NT2/D1 (cell line): Measurements from ENCODE around the gene OSER1.
"Not testable (repeated sequence)": the region's sequence is repeated elsewhere in the genome, so short reads cannot be mapped to it uniquely, and the experiment has no call there.

Source experiments
- DNase-seq: peaks from one replicate; pipeline ENCODE4 v3.0.0-alpha.2; 2011; ENCODE audit warnings: low read depth, low spot score
- H3K27me3 ChIP-seq: 2 replicates; pipeline ENCODE4 v1.6.0; 2011; ENCODE audit warnings: mild to moderate bottlenecking; ENCODE audit not compliant: insufficient read length, insufficient read depth
- H3K36me3 ChIP-seq: 2 replicates; pipeline ENCODE4 v1.6.1; 2011; ENCODE audit warnings: mild to moderate bottlenecking, low read length, mixed read lengths; ENCODE audit not compliant: insufficient read depth, insufficient read length
- H3K4me1 ChIP-seq: 2 replicates; pipeline ENCODE4 v1.5.1; 2011; ENCODE audit not compliant: insufficient read depth, insufficient read length
- H3K4me3 ChIP-seq: 2 replicates; pipeline ENCODE4 v1.5.1; 2011; ENCODE audit warnings: low read depth; ENCODE audit not compliant: insufficient read length
- H3K9ac ChIP-seq: 2 replicates; pipeline ENCODE4 v1.6.0; 2011; ENCODE audit warnings: low read depth; ENCODE audit not compliant: insufficient read length
- H3K9me3 ChIP-seq: 2 replicates; pipeline ENCODE4 v1.5.1; 2011; ENCODE audit warnings: mild to moderate bottlenecking, low read length; ENCODE audit not compliant: insufficient read depth
- SUZ12 ChIP-seq: IDR thresholded peaks from 2 replicates; pipeline ENCODE4 v1.6.1; 2011; ENCODE audit not compliant: insufficient read length, insufficient read depth; ENCODE audit errors: extremely low read depth
- YY1 ChIP-seq: IDR thresholded peaks from 2 replicates; pipeline ENCODE4 v1.6.1; 2011; ENCODE audit not compliant: insufficient read length, insufficient read depth
- ZNF274 ChIP-seq: IDR thresholded peaks from 2 replicates; pipeline ENCODE4 v1.6.1; 2011; ENCODE audit warnings: mild to moderate bottlenecking, low read depth, low read length

The OSER1 gene

DNA sequence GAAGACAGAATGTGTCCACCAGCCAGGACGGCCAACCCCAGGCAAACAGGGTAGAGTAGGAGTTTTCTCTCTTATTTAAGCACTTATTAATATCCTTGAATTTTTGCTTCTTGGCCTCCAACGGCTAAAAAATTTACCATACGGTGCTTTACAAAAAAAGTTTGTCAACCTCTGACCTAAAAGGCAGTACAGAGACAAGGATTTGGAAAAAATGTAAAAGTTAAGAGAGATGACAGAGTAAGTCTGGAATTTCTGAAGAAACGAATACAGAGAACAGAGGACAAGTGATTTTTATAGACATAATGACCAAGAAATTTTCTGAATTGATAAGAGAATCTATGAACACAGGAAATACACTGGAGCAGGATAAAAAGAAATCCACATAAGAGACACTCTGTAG, 10.2 kb downstream of the OSER1 start:
- TF ChIP-seq YY1 (no peak), ZNF274 (no peak), SUZ12 (no peak)
- peaks cover 83% of the 10 kb centered on the region for H3K36me3 ChIP-seq
- H3K27me3 ChIP-seq = no peaks in the 10 kb centered on the region
- H3K4me3 ChIP-seq = no peak overlapping the region
- H3K9ac ChIP-seq = no peak overlapping the region
- no peak for DNase-seq
- no peaks in the 10 kb centered on the region for H3K4me1 ChIP-seq
- no peaks in the 10 kb centered on the region for H3K9me3 ChIP-seq

DNA sequence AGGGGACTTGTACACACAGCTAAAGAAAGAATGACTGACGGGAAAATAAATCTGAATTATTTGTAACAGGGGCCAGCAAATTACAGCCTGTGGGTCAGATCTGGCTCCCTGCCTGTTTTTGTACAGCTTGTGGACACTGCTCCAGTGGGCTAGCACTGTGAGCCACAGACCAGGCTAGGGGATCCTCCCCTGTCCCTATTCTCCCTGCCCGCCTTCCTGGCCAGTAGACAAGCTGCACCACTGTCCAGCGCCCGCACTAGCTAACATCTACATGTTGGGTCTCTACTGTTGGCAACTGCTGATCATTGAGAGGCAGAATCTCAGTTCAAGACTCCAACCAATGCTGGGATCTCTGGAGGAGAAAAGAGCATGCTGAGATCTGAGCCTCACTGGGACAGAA, 10.7 kb downstream of the OSER1 start:
- no peak for TF ChIP-seq SUZ12
- TF ChIP-seq YY1 = no peak
- TF ChIP-seq ZNF274 = no peak
- H3K4me3 ChIP-seq = no peak overlapping the region

DNA sequence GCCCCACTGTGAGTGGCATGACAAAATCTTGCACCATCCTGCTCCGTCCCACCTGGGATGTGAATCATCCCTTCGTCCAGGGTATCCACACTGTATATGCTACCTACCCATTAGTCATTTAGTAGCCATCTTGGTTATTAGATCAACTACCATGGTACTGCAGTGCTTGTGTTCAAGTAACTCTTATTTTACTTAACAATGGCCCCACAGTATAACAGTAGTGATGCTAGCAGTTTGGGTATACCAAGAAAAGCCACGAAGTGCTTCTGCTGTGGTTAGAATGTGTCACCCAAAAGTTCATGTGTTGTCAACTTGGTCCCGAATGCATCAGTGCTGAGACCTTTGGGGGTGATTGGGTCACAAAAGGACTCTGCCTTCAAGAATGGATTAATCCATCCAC, 11.7 kb downstream of the OSER1 start:
- DNase-seq = no peak
- TF ChIP-seq SUZ12 (no peak), YY1 (no peak), ZNF274 (no peak)
- H3K27me3 ChIP-seq = no peaks in the 10 kb centered on the region
- no peak overlapping the region for H3K4me3 ChIP-seq
- H3K9me3 ChIP-seq = no peaks in the 10 kb centered on the region
- peaks cover 73% of the 10 kb centered on the region for H3K36me3 ChIP-seq
- no peaks in the 10 kb centered on the region for H3K4me1 ChIP-seq
- H3K9ac ChIP-seq = no peak overlapping the region

More for the DNA sequence above, 10.7 kb downstream of the OSER1 start:
- no peaks in the 10 kb centered on the region for H3K4me1 ChIP-seq
- no peak for DNase-seq
- no peaks in the 10 kb centered on the region for H3K9me3 ChIP-seq
- peaks cover 78% of the 10 kb centered on the region for H3K36me3 ChIP-seq
- H3K27me3 ChIP-seq = no peaks in the 10 kb centered on the region
- H3K9ac ChIP-seq = no peak overlapping the region

DNA sequence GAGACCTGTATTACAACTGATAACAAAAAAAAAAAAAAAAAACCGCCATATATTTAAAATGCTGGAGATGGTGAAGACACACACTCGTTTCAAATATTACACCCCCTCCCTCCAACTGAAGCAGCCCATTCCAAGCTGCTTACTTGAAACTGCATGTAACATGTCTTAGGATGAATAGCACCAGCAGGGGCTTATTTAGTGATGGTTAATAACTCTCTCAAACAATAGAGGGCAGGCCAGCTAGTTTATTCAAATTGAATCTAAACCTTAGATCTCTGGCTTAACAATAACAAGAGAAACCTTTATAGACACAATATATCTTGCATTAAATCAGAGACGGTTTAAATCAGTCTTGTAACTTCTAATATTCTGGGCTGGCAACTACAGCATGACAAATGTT, 14.3 kb downstream of the OSER1 start:
- no peaks in the 10 kb centered on the region for H3K27me3 ChIP-seq
- H3K4me1 ChIP-seq = no peaks in the 10 kb centered on the region
- DNase-seq = no peak

DNA sequence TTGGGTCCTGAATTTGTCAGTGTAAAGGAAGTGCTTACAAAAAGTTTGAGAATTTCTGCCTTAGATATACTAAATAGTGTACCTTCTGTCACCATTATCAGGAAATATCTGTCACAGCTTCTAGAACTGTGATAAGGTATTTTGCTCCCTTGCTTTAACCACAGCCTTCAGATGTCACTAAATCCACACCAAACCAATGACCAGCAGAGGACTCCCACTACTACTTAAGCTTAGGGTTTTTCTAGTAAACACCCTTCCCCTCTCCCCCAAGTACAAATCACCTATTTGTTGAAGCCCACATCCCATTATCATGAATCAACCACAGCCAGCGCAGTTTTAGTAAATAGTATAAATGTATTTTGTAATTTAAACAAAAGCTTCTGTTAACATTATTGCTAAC, 15.0 kb downstream of the OSER1 start:
- H3K9me3 ChIP-seq = no peaks in the 10 kb centered on the region
- no peak for DNase-seq
- H3K4me3 ChIP-seq = no peak overlapping the region
- no peak overlapping the region for H3K9ac ChIP-seq
- TF ChIP-seq SUZ12 = no peak
- TF ChIP-seq YY1 = no peak
- TF ChIP-seq ZNF274 = no peak
- peaks cover 47% of the 10 kb centered on the region for H3K36me3 ChIP-seq
- H3K4me1 ChIP-seq = no peaks in the 10 kb centered on the region
- H3K27me3 ChIP-seq = no peaks in the 10 kb centered on the region

More for the DNA sequence above, 14.3 kb downstream of the OSER1 start:
- Histone ChIP-seq H3K9ac (no peak overlapping the region), H3K36me3 (peaks cover 53% of the 10 kb centered on the region), H3K9me3 (no peaks in the 10 kb centered on the region), H3K4me3 (no peak overlapping the region)
- TF ChIP-seq YY1 (no peak), ZNF274 (no peak)

DNA sequence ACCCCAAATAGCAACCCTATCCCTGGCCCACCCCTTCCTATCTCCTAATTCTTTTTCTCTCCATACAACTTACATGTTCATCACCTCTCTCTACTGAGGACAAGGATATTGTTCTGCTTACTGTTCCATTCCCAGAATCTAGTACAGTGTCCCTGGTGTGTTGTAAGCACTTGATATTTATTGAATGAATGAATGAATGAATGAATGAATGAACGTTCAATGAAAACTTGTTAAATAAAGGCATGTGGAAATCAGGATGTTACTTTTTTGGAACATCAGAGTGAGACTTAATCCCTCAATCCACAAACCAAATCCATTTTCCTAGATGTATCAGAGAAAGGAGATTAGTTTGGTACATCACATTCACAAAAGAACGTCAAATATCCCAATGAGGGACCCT, 16.8 kb downstream of the OSER1 start:
- DNase-seq = no peak
- no peaks in the 10 kb centered on the region for H3K9me3 ChIP-seq
- no peak overlapping the region for H3K9ac ChIP-seq
- peaks cover 2% of the 10 kb centered on the region for H3K4me1 ChIP-seq
- H3K4me3 ChIP-seq = no peak overlapping the region
- no peaks in the 10 kb centered on the region for H3K27me3 ChIP-seq
- H3K36me3 ChIP-seq = peaks cover 29% of the 10 kb centered on the region
- no peak for TF ChIP-seq SUZ12
- no peak for TF ChIP-seq ZNF274
- TF ChIP-seq YY1 = no peak

DNA sequence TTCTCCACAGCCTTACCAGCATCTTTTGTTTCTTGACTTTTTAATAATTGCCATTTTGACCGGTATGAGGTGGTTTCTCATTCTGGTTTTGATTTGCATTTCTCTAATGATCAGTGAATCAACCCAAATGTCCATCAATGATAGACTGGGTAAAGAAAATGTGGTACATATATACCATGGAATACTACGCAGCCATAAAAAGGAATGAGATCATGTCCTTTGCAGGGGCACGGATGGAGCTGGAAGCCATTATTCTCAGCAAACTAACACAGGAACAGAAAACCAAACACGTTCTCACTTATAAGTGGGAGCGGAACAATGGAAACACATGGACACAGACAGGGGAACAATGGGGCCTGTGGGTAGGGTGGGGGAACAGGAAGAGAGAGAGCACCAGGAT, 18.9 kb downstream of the OSER1 start:
- H3K27me3 ChIP-seq, H3K4me1 ChIP-seq, H3K9ac ChIP-seq, DNase-seq, H3K4me3 ChIP-seq, H3K9me3 ChIP-seq: not testable (repeated sequence)
- peaks cover 13% of the 10 kb centered on the region for H3K36me3 ChIP-seq

DNA sequence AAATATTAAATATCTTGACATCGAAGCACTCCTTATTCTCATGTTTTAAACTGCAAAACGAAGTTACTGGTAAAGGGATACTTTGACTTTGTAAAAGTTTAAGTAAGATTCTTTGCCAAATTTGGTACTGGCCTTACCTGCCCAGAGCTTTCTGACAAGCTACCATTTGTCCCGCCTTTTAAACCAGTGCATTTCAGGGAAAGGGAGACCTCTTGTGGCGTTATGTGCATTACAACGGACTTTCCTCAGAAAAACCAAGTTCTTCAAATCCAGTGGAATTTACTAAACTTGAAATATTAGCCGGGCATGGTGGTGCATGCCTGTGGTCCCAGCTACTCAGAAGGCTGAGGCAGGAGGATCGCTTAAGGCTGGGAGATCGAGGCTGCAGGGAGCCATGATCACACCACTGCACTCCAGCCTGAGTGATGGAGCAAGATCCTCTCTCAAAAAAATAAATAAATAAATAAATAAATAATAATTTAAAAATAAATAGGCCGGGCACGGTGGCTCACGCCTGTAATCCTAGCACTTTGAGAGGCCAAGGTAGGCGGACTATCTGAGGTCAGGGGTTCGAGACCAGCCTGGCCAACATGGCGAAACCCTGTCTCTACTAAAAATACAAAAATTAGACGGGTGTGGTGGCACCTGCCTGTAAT, 20.2 kb downstream of the OSER1 start:
- H3K9ac ChIP-seq, H3K4me1 ChIP-seq, H3K27me3 ChIP-seq, H3K36me3 ChIP-seq, H3K4me3 ChIP-seq, H3K9me3 ChIP-seq: not testable (repeated sequence)
- peak; percentile 78 for DNase-seq
